ENCODE data around the gene CACNG8.
A peak's percentile ranks its signal among the peaks of the same experiment; 100 is the strongest.
"Not testable (repeated sequence)": the region's sequence is repeated elsewhere in the genome, so short reads cannot be mapped to it uniquely, and the experiment has no call there.

CACNG8 gene

GRCh38 chr19:53994811-53995210 lies 32.1 kb downstream of the CACNG8 start:
- DNase-seq = no peak

DNA sequence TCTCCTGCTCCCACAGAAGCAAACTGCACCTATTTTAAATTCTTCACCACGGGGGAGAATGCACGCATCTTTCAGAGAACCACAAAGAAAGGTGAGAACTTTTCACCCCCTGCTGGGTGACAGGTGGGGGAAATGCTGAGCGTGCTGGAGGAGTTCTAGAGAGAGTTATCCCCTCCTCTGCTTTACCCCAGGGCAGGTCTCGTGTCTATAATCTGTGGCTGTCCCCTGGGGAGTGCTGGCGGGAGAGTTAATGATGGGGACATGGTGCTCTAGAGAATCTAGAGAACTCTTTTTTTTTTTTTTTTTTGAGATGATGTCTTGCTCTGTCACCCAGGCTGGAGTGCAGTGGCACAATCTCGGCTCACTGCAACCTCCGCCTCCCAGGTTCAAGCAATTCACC lies 35.5 kb downstream of the CACNG8 start:
- no peak for DNase-seq

- DNase-seq = no peak
Measured at GRCh38 chr19:53999694-54000093, 37.0 kb downstream of the CACNG8 start.

GRCh38 chr19:54001496-54001895 lies 38.8 kb downstream of the CACNG8 start:
- no peak for DNase-seq

DNA sequence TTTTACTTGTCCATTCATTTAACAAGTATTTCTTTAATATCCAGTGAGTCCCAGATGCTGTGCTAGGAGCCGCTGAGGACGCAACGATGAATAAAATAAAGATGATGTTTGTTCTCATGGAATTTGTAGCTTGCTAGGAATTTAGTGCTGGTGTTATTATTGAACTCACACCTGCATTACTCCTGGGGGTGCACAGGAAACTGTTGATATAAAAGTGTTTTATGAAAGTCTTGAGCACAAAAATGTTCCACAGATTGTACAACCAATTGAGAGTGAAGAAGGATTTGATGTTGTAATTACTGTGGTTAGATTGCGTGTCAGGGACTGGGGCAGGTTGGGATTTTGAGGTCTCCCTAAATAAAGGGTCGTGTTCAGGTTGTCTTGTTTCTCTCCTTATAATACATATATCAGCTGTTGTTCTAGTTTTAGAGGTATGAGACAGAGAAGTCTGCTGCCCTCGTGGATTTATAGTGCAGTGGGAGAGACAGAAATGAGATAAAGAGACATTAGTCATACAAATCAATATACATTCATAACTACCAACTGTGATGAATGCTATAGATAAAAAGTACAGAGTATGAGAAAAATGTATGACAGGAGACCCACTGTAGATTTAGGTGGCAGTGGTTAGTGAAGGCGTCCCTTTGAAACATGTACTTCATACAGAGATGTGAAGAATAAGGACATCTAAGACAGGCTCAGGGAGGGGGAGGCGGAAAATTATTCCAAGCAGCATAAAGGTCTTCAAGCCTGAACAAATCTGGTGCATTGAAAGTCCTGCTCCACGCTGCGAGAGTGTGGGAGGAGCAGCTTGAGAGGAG lies 40.0 kb downstream of the CACNG8 start:
- no peak for DNase-seq

- no peak for DNase-seq
Measured at GRCh38 chr19:54009440-54009839, 46.7 kb downstream of the CACNG8 start.

DNA sequence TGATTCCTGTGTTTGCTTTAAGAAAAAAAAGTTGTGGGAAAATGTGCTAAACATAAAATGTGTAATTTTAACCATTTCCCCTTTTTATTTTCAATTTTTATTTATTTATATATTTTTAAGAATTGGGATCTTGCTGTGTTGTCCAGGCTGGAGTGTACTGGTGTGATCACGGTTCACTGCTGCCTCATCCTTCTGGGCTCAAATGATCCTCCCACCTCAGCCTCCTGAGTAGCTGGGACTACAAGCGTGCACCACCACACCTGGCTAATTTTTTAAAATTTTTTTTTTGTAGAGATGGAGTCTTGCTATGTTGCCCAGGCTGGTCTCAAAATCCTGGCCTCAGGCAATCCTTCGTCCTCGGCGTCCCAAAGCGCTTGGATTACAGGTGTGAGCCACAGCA lies 47.7 kb downstream of the CACNG8 start:
- DNase-seq = no peak

GRCh38 chr19:54011507-54012211 lies 48.9 kb downstream of the CACNG8 start:
- no peak for DNase-seq

DNA sequence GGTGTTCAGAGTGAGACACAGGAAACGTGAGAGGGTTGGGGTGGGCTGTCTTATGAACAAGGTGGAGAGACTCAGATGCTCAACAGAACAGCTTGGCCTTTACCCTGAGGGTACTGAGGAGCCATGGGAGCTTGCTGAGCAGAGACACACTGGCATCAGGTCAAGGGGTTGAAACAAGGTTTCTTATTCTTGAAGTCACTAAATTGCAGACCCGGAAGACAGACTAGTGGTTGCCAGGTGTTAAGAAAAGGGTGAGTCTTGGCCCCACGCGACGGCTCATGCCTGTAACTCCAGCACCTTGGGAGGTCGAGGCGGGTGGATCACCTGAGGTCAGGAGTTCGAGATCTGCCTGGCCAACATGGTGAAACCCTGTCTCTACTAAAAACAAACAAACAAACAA lies 51.1 kb downstream of the CACNG8 start:
- no peak for DNase-seq

- no peak for DNase-seq
Measured at GRCh38 chr19:54014920-54015560, 52.3 kb downstream of the CACNG8 start.

GRCh38 chr19:54017261-54017660 lies 54.5 kb downstream of the CACNG8 start:
- DNase-seq = no peak

GRCh38 chr19:54021363-54021762 lies 58.6 kb downstream of the CACNG8 start:
- DNase-seq = no peak

DNA sequence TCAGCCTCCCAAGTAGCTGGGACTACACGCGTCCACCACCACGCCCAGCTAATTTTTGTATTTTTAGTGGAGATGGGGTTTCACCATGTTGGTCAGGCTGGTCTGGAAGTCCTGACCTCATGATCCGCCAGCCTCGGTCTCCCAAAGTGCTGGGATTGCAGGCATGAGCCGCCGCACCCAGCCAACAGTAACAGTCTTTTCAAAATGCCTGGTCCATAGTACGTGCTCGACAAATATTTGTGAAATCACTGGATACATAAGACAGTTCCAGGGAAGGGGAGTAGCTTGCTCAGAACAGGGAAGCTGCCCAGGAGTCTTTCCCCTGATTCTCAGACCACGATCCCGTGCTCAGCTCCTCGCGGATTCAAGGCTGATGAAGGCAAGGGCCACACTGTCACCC lies 59.2 kb downstream of the CACNG8 start:
- no peak for DNase-seq

GRCh38 chr19:54023191-54023590 lies 60.5 kb downstream of the CACNG8 start:
- no peak for DNase-seq

GRCh38 chr19:54024660-54025059 lies 61.9 kb downstream of the CACNG8 start:
- no peak for DNase-seq

DNA sequence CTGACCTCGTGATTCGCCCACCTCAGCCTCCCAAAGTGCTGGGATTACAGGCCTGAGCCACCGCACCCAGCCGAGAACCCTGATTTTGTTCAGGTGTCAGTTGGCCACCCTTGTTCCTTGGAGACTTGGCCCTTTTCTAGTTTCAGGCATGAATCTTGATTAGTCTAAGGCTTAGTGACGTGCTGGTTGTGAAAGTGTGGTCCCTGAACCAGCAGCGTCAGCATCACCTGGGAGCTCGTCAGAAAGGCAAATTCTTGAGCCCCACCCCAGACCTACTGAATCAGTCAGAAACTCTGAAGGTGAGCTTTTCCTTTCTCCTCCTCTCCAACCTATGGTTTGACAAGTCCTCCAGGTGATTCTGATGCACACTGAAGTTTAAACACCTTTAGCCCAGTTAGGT lies 63.9 kb downstream of the CACNG8 start:
- DNase-seq = no peak

- no peak for DNase-seq
Measured at GRCh38 chr19:54029301-54029700, 66.6 kb downstream of the CACNG8 start.

- DNase-seq = peak; percentile 30
Measured at GRCh38 chr19:54029930-54030490, 67.3 kb downstream of the CACNG8 start.

GRCh38 chr19:54030895-54031586 lies 68.3 kb downstream of the CACNG8 start:
- DNase-seq = no peak

- no peak for DNase-seq
Measured at GRCh38 chr19:54035215-54036178, 72.8 kb downstream of the CACNG8 start.

DNA sequence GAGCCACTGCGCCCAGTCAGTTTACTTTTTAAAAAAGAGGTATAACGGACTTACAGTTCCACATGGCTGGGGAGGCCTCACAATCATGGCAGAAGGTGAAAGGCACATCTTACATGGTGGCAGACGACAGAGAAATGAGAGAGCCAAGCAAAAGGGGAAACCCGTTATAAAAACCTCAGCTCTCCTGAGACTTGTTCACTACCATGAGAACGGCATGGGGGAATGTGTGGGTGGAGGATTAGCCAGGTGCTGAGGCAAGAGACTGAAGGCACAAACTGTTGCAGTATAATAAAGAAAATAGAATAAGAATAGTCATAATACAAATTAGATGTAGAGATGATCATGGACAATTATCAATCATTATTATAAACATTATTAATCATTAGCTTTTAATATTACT lies 73.8 kb downstream of the CACNG8 start:
- DNase-seq = not testable (repeated sequence)

Data from SHP77 treated with DMSO at 0.1 percent for 48 hours (cell line).